Heart left ventricle (tissue), 16 donors: ENCODE measurements around the gene IRX2. TPM values are rescaled to one million over a fixed set of nuclear protein-coding genes. Genes with fewer than 3 reads are reported as not detected.

Experiments
- ATAC-seq, 4 donors: fragments of 200-7000 bp; cut with Tn5 transposase; one replicate each; pipeline ENCODE4 v1.9.1; 2020 to 2022; ENCODE audit warnings: moderate library complexity in 4 of 4, mild to moderate bottlenecking in 3 of 4, moderate number of reproducible peaks in 1 of 4
- DNase-seq, 5 donors: peaks; one replicate each; pipeline ENCODE4 v3.0.0-alpha.2; 2020
- H3K27ac ChIP-seq, 12 donors: fragments of 200-600 bp; sonication (generic) in 4 of 12; one replicate each; pipeline versions ENCODE4 v1.5.0 to v1.8.0; 2016 to 2022; ENCODE audit warnings: mild to moderate bottlenecking in 2 of 12
- H3K27me3 ChIP-seq, 9 donors: fragments of 200-600 bp; sonication (generic) in 2 of 9; one replicate each; pipeline versions ENCODE4 v1.5.1 to v1.8.0; 2016 to 2022; ENCODE audit warnings: mild to moderate bottlenecking in 3 of 9
- H3K36me3 ChIP-seq, 9 donors: fragments of 200-600 bp; sonication (generic) in 2 of 9; one replicate each; pipeline versions ENCODE4 v1.5.0 to v1.8.0; 2018 to 2022; ENCODE audit warnings: mild to moderate bottlenecking in 2 of 9
- H3K4me1 ChIP-seq, 12 donors: fragments of 200-600 bp; sonication (generic) in 4 of 12; one replicate each; pipeline versions ENCODE4 v1.5.0 to v1.8.0; 2016 to 2022; ENCODE audit warnings: mild to moderate bottlenecking in 3 of 12
- H3K4me3 ChIP-seq, 12 donors: fragments of 200-600 bp; sonication (generic) in 4 of 12; one replicate each; pipeline versions ENCODE4 v1.5.0 to v1.8.0; 2017 to 2022; ENCODE audit warnings: mild to moderate bottlenecking in 9 of 12, moderate library complexity in 4 of 12
- H3K9me3 ChIP-seq, 12 donors: fragments of 200-600 bp; sonication (generic) in 4 of 12; one replicate each; pipeline versions ENCODE4 v1.5.0 to v1.8.0; 2016 to 2022; ENCODE audit warnings: mild to moderate bottlenecking in 1 of 12
- POLR2A ChIP-seq, 2 donors: fragments of 450-650 bp; IDR thresholded peaks; one replicate each; pipeline ENCODE4 v1.6.1; 2017; ENCODE audit warnings: antibody characterized with exemption in 2 of 2, mild to moderate bottlenecking in 2 of 2, moderate library complexity in 2 of 2
- WGBS, 4 donors: extraction: QIAGEN DNeasy Blood & Tissue Kit in 2 of 4; methylation state at CpG; one replicate each; pipeline versions ENCODE4 v1.1.5 to v1.1.7; 2013 to 2018; 5-methylcytosine and 5-hydroxymethylcytosine counted together
- intact Hi-C, 10 donors: fragments of 100-400 bp; cut with DNase I; formaldehyde crosslinking; loops; one replicate each; pipeline versions ENCODE4 v1.11.1 to v1.14.2; 2022
- polyA plus RNA-seq, 2 donors: library from polyadenylated mRNA; stranded (reverse); fragments of 200-250 nt; gene quantifications; one replicate each; pipeline ENCODE4 v1.2.3, GENCODE V29; 2013
- total RNA-seq, 9 donors: library from RNA; depleted of rRNA in 2 of 9; stranded (reverse); fragments of >200 nt in 2 of 9; fragmentation: NEBNext Ultra II Directional in 3 of 9; extraction: Animal tissue kit (Norgen Biotek cat#: 25700) in 3 of 9; gene quantifications; one replicate each; pipeline versions ENCODE4 v1.1.0 to v1.2.4, GENCODE V29; 2016 to 2023
- TF ChIP-seq, protein P1 (sequence below), 12 donors: fragments of 200-600 bp; sonication (generic) in 4 of 12; IDR thresholded peaks; one replicate each; pipeline versions ENCODE4 v1.5.0 to v1.8.0; 2018 to 2022; ENCODE audit warnings: antibody characterized with exemption in 12 of 12, mild to moderate bottlenecking in 5 of 12
- donor health status: ischemic (EF 13 %, LVEDD 7.1; RV severe dilation, severe dysfunction).
- donor health status: healthy with polysubstance abuse.
- donor health status: DM: no; HTN: yes; CAD: no.
- donor health status: DM: no; HTN: no; CAD: no.
- donor health status: ischemic (EF 25% LVEDD 6.9; RV normal size, moderate dysfunction).
- donor health status: ischemic (EF 25% LVEDD 5.7; RV mildly dilated, moderate dysfunction).
- donor health status: healthy.
- donor health status: DM: yes; HTN: yes; CAD: no.
- donor health status: ischemic (EF 35%, LVEDD 5.7; RV mildly dilated, moderate dysfunction).
- donor health status: nonischemic (EF 11% LVEDD 7.7; RV severe dilation, severe dysfunction).
- donor health status: DM: yes; HTN: yes; CAD: no.
- donor health status: PGD.
- donor health status: ischemic (EF 29% LVEDD 5.4; RV normal size, mild dysfunction).
- donor health status: nonischemic (EF 23%, LVEDD 6.1; RV moderate dilation, normal function).

The IRX2 gene
- total and polyA plus RNA-seq, 11 donors, result 0.17 to 3.7 (median 0.86) TPM

- Histone ChIP-seq H3K27ac (peak overlapping the region in 1 of 12 donors; percentile 49), H3K4me3 (peak overlapping the region; percentile 11 to 51 (median 41)), H3K27me3 (peaks cover 27 to 97% (median 86%) of the 10 kb centered on the region in 9 donors), H3K9me3 (no peaks in the 10 kb centered on the region), H3K36me3 (no peaks in the 10 kb centered on the region), H3K4me1 (peaks cover 0 to 39% (median 11%) of the 10 kb centered on the region in 12 donors)
- TF ChIP-seq POLR2A (IDR thresholded peaks at IDR 0.05), result no peak
- TF ChIP-seq, protein P1, sequence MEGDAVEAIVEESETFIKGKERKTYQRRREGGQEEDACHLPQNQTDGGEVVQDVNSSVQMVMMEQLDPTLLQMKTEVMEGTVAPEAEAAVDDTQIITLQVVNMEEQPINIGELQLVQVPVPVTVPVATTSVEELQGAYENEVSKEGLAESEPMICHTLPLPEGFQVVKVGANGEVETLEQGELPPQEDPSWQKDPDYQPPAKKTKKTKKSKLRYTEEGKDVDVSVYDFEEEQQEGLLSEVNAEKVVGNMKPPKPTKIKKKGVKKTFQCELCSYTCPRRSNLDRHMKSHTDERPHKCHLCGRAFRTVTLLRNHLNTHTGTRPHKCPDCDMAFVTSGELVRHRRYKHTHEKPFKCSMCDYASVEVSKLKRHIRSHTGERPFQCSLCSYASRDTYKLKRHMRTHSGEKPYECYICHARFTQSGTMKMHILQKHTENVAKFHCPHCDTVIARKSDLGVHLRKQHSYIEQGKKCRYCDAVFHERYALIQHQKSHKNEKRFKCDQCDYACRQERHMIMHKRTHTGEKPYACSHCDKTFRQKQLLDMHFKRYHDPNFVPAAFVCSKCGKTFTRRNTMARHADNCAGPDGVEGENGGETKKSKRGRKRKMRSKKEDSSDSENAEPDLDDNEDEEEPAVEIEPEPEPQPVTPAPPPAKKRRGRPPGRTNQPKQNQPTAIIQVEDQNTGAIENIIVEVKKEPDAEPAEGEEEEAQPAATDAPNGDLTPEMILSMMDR (IDR thresholded peaks at IDR 0.05), result no peak
- DNase-seq (no peak), ATAC-seq (no peak)
- WGBS, 4 donors, result 1 to 3% (median 2%) methylated on average over 70 to 76 of the region's 76 CpGs
- intact Hi-C loops, result loop anchor here in 3 of 10 donors (10.0 kb wide), 2 partner anchors 838 to 848 kb away; partner anchors contain the start of gene IRX1 (in 1 of the 3)
Observed at GRCh38 chr5:2756211-2757152, 5.0 kb upstream of the IRX2 start.

GRCh38 chr5:2755681-2756171 lies 4.2 kb upstream of the IRX2 start:
- H3K36me3 ChIP-seq, result no peaks in the 10 kb centered on the region
- peaks cover 31 to 96% (median 89%) of the 10 kb centered on the region in 9 donors for H3K27me3 ChIP-seq
- 4 to 10% (median 7%) methylated on average over 30 of the region's 30 CpGs for WGBS, 4 donors
- ATAC-seq (no peak), DNase-seq (no peak)
- H3K4me1 ChIP-seq, result peaks cover 0 to 44% (median 11%) of the 10 kb centered on the region in 12 donors
- H3K9me3 ChIP-seq, result no peaks in the 10 kb centered on the region
- intact Hi-C loops, result loop anchor here in 3 of 10 donors (10.0 kb wide), 2 partner anchors 839 to 849 kb away; partner anchors contain the start of gene IRX1 (in 1 of the 3)
- no peak for TF ChIP-seq POLR2A (IDR thresholded peaks at IDR 0.05)
- TF ChIP-seq, protein P1 (IDR thresholded peaks at IDR 0.05), result no peak
- peak overlapping the region in 11 of 12 donors; percentile 21 to 51 (median 41) for H3K4me3 ChIP-seq
- H3K27ac ChIP-seq, result peak overlapping the region in 1 of 12 donors; percentile 49

DNA sequence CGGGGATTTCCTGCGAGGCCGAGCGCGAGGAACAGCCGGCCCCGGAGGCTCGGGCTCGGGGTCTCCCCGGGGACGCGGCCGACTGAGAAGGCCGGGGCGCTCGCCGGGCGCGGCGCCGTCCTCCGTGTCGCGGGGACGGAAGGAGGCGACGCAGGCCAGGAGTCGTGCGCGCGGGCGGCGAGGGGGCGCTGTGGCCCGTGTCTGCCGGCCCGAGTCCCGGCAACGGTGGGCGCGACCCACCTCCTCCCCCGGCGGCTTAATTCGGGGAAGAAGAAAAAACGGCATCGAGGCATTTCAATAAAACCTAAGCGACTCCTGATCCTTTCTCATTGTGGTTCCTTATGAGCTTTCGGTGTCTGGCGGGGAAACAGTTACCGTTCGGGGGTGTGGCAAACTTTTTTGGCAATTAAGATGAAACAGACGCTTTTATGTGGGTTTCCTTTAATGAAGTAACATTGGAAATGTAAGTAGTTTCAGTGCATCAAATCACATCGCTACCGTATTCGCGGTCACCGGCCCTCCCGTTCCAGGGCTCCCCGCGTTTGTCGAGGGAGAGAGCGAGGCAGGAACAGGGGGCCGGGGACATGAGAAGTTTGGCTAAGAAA lies 3.7 kb upstream of the IRX2 start:
- Histone ChIP-seq H3K9me3 (no peaks in the 10 kb centered on the region), H3K4me1 (peaks cover 0 to 50% (median 12%) of the 10 kb centered on the region in 12 donors), H3K27me3 (peaks cover 32 to 97% (median 91%) of the 10 kb centered on the region in 9 donors), H3K4me3 (peak overlapping the region in 6 of 12 donors; percentile 9 to 51 (median 40)), H3K27ac (no peak overlapping the region), H3K36me3 (no peaks in the 10 kb centered on the region)
- intact Hi-C loops, result loop anchor here in 3 of 10 donors (10.0 kb wide), 2 partner anchors 840 to 850 kb away; partner anchors contain the start of gene IRX1 (in 1 of the 3)
- DNase-seq (no peak), ATAC-seq (no peak)
- WGBS, 4 donors, result 11 to 17% (median 12%) methylated on average over 41 to 63 of the region's 63 CpGs
- no peak for TF ChIP-seq POLR2A (IDR thresholded peaks at IDR 0.05)
- TF ChIP-seq, protein P1 (IDR thresholded peaks at IDR 0.05), result peak in 2 of 12 donors; percentile 15 to 26
